Activated CD4-positive, alpha-beta T cell treated with anti-CD3 and anti-CD28 coated beads, Interleukin-2, Interleukin-4, amounts not matched to agents 100 ng/mL and 50 ng/mL, durations not matched to agents 16 hours and 8 hours (primary cell): ENCODE measurements around the gene HOXC4.
"Not testable (repeated sequence)": the region's sequence is repeated elsewhere in the genome, so short reads cannot be mapped to it uniquely, and the experiment has no call there.

Experiments used
- DNase-seq: peaks from one replicate; pipeline ENCODE4 v3.0.0-alpha.2; 2020; ENCODE audit warnings: low spot score

Gene HOXC4

GRCh38 chr12:54041097-54041690 is 12.4 kb upstream of the HOXC4 start:
- DNase-seq, result no peak

GRCh38 chr12:54042033-54042432 is 11.6 kb upstream of the HOXC4 start:
- not testable (repeated sequence) for DNase-seq

GRCh38 chr12:54042970-54043853 is 10.4 kb upstream of the HOXC4 start:
- no peak for DNase-seq

- no peak for DNase-seq
These were observed 9.1 kb upstream of the HOXC4 start for GRCh38 chr12:54044425-54045103.

- DNase-seq, result no peak
These were observed 8.2 kb upstream of the HOXC4 start for GRCh38 chr12:54045401-54045800.

- no peak for DNase-seq
These were observed 7.6 kb upstream of the HOXC4 start for GRCh38 chr12:54045868-54046521.

- no peak for DNase-seq
These were observed 6.9 kb upstream of the HOXC4 start for GRCh38 chr12:54046809-54047159.

- no peak for DNase-seq
These were observed 6.3 kb upstream of the HOXC4 start for GRCh38 chr12:54047160-54047963.

GRCh38 chr12:54047964-54048303 is 5.7 kb upstream of the HOXC4 start:
- DNase-seq, result no peak

GRCh38 chr12:54048406-54049093 is 5.1 kb upstream of the HOXC4 start:
- no peak for DNase-seq

GRCh38 chr12:54049108-54049507 is 4.5 kb upstream of the HOXC4 start:
- DNase-seq, result no peak

- DNase-seq, result no peak
These were observed 3.2 kb upstream of the HOXC4 start for GRCh38 chr12:54050482-54050810.

- no peak for DNase-seq
These were observed 2.4 kb upstream of the HOXC4 start for GRCh38 chr12:54051026-54051842.

GRCh38 chr12:54051874-54052437 is 1.7 kb upstream of the HOXC4 start:
- DNase-seq, result no peak

GRCh38 chr12:54052438-54053002 is 1.1 kb upstream of the HOXC4 start:
- DNase-seq, result no peak

GRCh38 chr12:54053003-54053750 is 458 bp upstream of the HOXC4 start:
- DNase-seq, result no peak

- DNase-seq, result no peak
These were observed 1.1 kb downstream of the HOXC4 start for GRCh38 chr12:54054742-54055194.

- no peak for DNase-seq
These were observed 1.9 kb downstream of the HOXC4 start for GRCh38 chr12:54055552-54055951.

- no peak for DNase-seq
These were observed 2.5 kb downstream of the HOXC4 start for GRCh38 chr12:54056110-54056509.
